ENCODE results near the gene NRAP.

DNA sequence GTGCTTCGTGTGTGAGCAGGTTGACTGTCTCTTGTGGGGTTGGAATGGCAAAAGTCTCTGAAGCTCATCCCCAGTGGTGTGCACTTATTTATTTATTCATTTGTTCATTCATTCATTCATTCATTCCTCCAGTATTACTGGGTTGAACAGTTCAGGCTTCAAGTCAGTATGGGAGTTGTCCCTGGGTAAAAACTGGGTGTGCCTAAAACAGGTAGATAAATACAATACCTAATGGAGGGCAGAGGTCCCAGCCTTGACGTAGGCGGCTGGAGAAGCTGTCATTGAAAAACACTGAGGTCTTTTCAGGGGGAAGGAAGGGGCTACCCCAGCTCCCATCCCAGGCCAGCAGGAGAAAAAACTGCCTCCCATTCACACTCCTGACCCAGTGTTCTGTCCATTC is 26.9 kb upstream of the NRAP start:
- TF ChIP-seq, protein P1, sequence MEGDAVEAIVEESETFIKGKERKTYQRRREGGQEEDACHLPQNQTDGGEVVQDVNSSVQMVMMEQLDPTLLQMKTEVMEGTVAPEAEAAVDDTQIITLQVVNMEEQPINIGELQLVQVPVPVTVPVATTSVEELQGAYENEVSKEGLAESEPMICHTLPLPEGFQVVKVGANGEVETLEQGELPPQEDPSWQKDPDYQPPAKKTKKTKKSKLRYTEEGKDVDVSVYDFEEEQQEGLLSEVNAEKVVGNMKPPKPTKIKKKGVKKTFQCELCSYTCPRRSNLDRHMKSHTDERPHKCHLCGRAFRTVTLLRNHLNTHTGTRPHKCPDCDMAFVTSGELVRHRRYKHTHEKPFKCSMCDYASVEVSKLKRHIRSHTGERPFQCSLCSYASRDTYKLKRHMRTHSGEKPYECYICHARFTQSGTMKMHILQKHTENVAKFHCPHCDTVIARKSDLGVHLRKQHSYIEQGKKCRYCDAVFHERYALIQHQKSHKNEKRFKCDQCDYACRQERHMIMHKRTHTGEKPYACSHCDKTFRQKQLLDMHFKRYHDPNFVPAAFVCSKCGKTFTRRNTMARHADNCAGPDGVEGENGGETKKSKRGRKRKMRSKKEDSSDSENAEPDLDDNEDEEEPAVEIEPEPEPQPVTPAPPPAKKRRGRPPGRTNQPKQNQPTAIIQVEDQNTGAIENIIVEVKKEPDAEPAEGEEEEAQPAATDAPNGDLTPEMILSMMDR (IDR thresholded peaks at IDR 0.05): no peak
- TF ChIP-seq POLR2AphosphoS5 (IDR thresholded peaks at IDR 0.05) (no peak), EP300 (IDR thresholded peaks at IDR 0.05) (no peak), POLR2A (IDR thresholded peaks at IDR 0.05) (no peak)

Measured in suprapubic skin (tissue), 4 donors.